GM21423 (cell line): Measurements from ENCODE around the gene SCRN1.
"Not testable (repeated sequence)": the region's sequence is repeated elsewhere in the genome, so short reads cannot be mapped to it uniquely, and the experiment has no call there.

Source experiments
- ATAC-seq: cut with Tn5 transposase; IDR thresholded peaks from one replicate; pipeline ENCODE4 v1.9.1; 2021; ENCODE audit warnings: mild to moderate bottlenecking, moderate library complexity; ENCODE audit not compliant: unreplicated experiment

Gene SCRN1

GRCh38 chr7:29893351-29893965 lies 96.1 kb downstream of the SCRN1 start:
- no peak for ATAC-seq

DNA sequence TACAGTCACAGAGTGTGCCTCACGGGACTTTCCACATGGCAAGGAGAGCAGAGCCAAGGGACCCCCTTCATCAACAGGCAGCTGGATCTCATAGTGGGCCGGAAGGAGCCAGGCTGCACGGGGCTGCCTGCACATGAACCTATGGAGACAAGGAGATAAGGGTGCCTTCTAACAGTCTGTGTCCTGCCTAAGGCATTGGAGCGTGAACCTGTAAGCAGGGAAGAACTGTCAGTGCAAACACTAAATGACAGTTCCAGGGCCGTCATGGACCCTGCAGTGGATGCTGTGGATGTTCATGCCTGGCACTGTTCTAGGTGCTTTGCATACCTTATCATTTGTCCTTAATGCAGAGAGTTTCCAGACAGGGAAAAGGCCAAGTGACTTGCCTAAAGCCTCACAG lies 97.4 kb downstream of the SCRN1 start:
- ATAC-seq, result no peak

- no peak for ATAC-seq
Measured at GRCh38 chr7:29891766-29892165, 97.8 kb downstream of the SCRN1 start.

DNA sequence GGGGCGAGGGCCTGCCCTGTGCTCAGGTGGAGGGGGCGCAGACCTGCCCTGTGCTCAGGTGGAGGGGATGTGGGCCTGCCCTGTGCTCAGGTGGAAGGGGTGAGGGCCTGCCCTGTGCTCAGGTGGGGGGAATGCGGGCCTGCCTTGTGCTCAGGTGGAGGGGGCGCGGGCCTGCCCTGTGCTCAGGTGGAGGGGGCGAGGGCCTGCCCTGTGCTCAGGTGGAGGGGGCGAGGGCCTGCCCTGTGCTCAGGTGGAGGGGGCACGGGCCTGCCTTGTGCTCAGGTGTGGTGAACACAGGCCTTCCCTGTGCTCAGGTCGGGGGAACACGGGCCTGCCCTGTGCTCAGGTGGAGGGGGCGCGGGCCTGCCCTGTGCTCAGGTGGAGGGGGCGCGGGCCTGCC lies 98.8 kb downstream of the SCRN1 start:
- not testable (repeated sequence) for ATAC-seq

DNA sequence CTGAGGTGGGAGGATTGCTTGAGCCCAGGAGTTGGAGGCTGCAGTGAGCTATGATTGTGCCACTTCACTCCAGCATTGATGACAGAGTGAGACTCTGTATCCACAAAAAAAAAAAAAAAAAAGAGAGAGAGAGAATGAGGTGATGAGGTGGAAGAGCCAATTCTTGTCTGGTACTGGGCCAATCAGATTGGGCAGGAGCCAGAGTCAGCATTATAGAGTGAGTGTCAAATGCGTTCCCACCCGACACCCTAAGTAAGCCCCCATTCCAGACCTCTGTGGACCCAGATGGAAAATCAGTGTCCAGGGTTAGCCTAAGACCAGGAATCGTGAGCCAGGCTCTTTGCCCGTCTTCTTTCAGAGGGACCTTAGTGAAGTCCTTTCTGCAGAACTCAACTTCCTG lies 99.3 kb downstream of the SCRN1 start:
- no peak for ATAC-seq

DNA sequence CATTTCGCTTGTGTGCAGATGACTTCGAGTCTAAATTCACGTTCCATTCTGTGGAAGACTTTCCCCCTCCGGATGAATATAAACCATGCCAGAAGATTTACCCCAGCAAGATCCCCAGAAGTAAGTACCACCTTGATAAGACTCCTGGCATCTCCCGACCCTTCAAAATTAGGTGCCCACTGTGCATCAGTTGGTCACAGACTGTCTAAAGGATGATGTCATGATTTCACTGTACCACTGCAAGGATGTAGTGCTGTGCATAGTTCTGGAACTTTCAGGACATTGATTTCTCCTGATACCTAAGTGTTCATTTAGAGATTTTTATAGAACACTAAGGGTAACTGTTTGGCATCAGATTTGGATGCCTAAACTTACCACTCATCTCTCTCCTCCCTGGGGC lies 100.3 kb downstream of the SCRN1 start:
- no peak for ATAC-seq

DNA sequence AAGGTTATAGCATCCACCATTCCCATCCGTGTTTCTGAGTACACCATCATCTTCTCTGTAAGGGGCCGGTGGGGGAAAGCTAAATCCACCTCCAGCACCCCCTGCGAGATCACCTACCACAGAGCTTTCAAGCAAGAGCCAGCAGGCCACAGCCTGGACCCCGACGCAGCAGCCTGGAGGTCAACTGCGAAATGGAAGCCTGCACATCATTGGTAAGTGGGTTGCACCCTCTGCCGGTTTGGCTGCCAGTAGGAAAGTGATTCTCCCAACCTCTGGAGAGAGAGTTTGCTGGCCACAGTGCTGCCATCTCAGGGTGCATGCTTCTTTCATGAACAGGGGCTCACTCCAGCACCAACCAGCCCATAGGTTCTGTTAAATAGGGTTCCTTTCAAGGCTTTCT lies 101.6 kb downstream of the SCRN1 start:
- no peak for ATAC-seq

GRCh38 chr7:29886827-29887226 lies 102.8 kb downstream of the SCRN1 start:
- ATAC-seq, result no peak

- no peak for ATAC-seq
Measured at GRCh38 chr7:29885626-29886025, 104.0 kb downstream of the SCRN1 start.

DNA sequence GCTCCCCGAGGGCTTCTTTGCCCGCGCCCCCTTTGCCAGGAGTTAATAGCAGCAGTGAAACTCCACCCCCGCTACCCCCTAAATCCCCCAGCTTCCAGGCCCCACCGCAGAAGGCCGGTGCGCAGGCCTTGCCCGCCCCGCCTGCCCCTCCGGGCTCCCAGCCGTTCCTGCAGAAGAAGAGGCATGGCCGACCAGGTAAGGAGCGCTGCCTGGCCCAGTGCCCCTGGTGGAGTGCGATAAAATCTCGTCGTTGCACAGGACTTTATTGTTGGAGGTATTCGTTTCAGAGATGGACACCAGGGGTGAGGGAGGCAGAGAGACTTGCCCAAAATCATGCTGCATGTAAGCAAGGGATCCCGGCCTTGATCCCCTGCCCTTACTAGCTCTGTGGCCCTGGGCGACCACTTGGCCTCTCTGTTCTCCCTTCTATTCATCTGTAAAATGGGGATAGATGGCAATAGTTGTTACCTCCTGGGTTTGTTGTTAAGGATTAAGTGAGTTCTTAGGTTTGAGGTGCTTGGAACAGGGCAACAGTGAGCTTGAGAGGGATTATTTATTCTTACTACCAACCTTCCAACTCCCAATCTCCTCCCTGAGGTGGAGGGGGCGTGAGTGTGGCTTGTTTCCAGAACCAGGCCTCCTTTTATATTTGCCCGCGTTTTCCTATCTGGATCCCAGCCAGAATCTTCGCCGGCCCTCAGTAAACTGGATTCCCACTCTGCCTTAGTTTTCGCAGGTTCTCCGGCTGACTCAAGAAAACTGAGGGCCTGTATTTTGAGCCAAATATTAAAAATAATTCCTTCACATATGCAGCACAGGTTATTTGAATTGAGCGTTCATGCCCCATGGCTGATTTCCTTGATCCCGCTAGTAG lies 105.0 kb downstream of the SCRN1 start:
- ATAC-seq, result no peak

- no peak for ATAC-seq
Measured at GRCh38 chr7:29883462-29884398, 105.9 kb downstream of the SCRN1 start.

DNA sequence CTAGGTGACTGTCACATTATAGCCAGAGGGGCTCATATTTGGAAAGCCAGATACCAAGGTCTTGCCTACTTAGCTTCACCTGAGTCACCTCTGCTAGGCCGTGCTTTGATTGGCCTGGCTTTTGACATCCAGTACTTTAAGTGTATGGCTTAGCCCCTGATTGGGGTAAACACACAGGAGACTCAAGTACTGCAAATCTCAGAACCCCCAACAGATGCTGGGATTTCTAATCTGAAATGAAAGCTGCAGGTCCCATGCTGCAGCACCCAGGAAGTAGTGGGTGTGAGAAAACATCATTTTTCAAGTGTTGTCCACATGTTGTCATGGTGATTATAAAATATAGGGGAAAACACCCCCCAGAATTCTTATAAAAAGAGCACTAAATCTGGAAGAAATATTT lies 107.1 kb downstream of the SCRN1 start:
- ATAC-seq, result no peak

GRCh38 chr7:29881724-29882123 lies 107.9 kb downstream of the SCRN1 start:
- no peak for ATAC-seq

DNA sequence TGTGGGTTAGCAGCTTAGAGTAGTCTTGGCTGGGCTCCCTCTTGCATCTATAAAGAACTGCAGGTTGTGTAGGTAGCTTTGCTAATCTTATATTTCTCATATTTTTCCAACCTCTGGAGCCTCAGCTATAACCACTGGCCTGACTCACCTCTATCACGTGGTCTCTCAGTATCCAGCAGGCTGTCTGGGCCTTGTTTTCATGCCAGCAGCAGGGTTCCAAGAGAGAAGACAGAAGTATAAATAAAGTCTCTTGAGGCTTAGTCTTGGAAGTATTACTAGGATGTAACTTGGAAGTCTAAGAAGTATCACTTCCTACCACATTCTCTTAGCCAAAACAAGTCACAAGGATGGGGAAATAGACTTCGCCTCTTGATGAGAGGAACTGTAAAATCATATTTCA lies 110.0 kb downstream of the SCRN1 start:
- ATAC-seq, result no peak

DNA sequence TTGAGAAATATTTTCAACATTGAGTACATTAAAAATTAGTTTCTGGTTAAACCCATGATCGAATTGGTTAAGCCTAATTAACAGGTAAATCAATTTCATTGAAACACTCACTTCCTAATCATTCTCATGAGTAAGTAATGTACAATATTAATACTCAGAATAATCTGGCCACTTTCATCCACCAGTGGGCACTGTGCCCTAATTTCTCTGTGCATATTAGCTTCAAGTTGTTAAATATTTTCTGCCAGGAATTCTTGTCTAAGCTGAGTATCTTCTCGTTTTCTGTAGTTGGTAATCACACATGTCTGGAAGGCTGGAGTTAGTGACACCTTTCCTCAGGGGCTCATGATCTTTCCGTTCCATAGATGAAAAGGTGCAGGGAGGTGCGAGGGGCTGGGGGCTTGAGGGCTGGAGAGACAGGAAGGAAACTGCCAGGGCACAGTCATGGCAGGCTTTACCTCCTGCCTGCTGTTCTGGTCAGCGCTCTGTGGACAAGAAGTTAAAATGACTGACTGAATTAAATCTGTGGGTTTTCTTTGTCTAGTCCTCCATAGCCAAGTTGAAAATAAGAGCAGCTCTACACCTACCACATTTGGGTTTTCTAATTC lies 111.4 kb downstream of the SCRN1 start:
- ATAC-seq, result no peak

DNA sequence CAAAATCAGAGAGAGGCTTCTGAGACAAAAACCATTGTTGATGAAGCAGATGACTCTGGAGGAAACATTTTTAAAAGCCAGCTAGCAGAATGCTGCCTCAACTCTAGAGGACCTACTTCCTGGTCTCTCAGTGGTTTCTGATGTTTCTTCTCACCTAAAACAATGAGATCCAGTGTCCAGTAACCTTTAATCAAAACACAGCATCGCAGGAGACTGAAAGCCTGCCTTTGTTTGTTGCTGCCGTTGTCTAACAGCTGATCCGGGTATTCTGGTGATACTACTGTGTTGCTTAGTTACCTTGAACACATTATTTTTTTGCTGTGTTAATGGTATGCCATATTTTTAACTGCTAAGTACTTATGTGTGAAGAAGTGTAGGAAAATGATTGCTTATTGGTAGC lies 112.4 kb downstream of the SCRN1 start:
- no peak for ATAC-seq

GRCh38 chr7:29875741-29876140 lies 113.9 kb downstream of the SCRN1 start:
- no peak for ATAC-seq

- no peak for ATAC-seq
Measured at GRCh38 chr7:29873644-29874294, 115.8 kb downstream of the SCRN1 start.

GRCh38 chr7:29871787-29872398 lies 117.7 kb downstream of the SCRN1 start:
- ATAC-seq, result no peak
